NCI-H345 treated with DMSO at 0.1 percent for 48 hours (cell line): ENCODE results near the gene TRPT1.

Experiments used
- DNase-seq: peaks from one replicate; lab custom pipeline; 2025; ENCODE audit not compliant: unreplicated experiment; lab: John Stamatoyannopoulos, UW

TRPT1 gene

GRCh38 chr11:64230985-64231365 is 5.0 kb upstream of the TRPT1 start:
- no peak for DNase-seq

- DNase-seq: peak; percentile 90
Measured at GRCh38 chr11:64230171-64230984, 4.4 kb upstream of the TRPT1 start, which contains the start of gene DNAJC4. TSS of gene DNAJC4 (plus strand) at chr11:64230548. CDS start at chr11:64230855, 307 bp downstream.

DNA sequence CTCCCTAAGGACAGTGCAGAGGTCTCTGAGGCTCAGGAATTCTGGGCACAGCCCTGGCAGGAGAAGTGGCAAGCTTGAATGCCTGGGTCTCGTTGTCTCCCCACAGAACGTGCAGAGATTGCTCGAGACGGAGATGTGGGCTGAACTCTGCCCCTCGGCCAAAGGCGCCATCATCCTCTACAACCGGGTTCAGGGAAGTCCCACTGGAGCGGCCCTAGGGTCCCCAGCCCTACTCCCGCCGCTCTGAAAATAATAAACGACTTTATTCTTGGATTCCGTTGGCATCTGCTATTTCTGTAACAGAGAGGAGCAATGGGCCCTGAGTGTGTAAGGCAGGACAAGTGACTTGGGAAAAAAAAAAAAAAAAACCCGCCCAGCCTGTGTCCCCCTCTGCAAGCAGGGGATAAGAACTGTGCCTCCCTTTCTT is 3.8 kb upstream of the TRPT1 start:
- DNase-seq: no peak

- no peak for DNase-seq
Measured at GRCh38 chr11:64229090-64229743, 3.2 kb upstream of the TRPT1 start.

GRCh38 chr11:64227405-64227956 is 1.5 kb upstream of the TRPT1 start:
- no peak for DNase-seq

GRCh38 chr11:64226507-64227051 is 593 bp upstream of the TRPT1 start:
- DNase-seq: peak; percentile 18

- DNase-seq: no peak
Measured at GRCh38 chr11:64224891-64225607, 937 bp downstream of the TRPT1 start.

DNA sequence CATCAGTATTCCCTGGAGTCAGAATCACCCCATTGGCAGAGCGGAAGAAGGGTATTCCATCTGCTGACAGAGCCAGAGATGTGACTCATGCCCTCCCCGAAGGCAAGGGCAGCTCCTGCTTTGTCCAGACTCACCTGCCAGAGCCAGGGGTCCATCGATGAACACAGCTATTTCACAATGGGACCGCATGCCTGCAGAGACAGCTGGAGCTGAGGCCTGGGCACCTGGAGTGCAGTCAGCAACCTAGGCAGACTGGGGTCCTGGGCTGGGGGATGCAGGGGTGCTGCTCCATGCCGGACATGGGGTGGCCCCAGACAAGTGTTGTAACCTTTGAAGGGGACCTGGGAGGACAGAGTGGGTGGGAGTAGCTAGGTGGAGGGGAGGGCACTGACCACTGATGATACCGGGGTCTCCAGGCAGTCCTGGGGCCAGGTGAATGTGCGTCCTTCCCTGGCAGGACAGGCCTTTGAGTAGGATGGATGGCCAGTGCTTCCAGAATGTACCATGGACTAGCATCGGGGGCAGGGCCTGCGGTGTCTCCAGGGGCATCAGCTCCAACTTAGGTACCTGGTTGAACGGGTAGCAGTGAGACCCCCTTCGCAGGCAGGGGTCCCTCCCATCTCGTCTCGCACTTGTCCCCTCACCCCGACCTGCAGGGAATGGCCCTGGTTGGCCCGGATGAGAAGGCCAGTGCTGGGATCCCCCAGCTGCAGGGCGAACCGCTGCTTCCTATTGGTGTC is 1.7 kb downstream of the TRPT1 start:
- no peak for DNase-seq

- no peak for DNase-seq
Measured at GRCh38 chr11:64223001-64223651, 2.9 kb downstream of the TRPT1 start.

DNA sequence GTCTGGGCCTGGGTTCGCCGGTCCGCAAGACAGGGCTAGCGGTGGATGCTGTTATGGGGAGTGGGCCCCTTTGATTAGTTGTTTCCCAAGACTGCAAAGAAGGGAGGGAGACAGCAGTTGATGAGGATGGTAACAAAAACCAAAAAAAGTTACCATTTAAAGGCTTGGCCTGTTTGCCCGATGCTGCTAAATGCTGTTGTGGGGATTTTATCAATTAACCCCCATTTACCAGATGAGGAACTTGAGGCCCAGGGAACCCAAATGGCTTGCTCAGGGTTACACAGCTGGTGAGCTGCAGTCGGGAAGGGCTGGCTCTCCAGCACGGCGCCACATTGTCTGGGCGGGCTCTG is 3.4 kb downstream of the TRPT1 start:
- no peak for DNase-seq

DNA sequence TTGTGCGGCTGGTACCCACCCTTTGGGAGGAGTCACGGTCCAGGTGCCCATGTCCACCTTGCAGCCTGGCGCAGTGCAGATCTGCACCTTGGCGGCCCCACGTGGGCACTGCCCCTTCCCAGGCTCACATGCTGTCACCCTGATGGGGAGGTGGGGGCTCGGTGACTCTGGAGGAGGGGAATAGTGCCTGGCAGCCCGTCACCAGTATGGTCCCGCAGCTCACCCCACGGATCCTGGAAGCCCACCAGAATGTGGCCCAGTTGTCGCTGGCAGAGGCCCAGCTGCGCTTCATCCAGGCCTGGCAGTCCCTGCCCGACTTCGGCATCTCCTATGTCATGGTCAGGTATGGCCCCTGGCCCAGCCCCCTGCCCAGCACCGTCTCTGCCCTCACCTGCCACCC is 5.2 kb downstream of the TRPT1 start:
- DNase-seq: no peak

GRCh38 chr11:64220271-64220670 is 5.7 kb downstream of the TRPT1 start:
- no peak for DNase-seq

- DNase-seq: no peak
Measured at GRCh38 chr11:64219755-64220154, 6.2 kb downstream of the TRPT1 start.

- DNase-seq: no peak
Measured at GRCh38 chr11:64219354-64219684, 6.7 kb downstream of the TRPT1 start.

GRCh38 chr11:64218628-64219353 is 7.2 kb downstream of the TRPT1 start:
- DNase-seq: no peak

DNA sequence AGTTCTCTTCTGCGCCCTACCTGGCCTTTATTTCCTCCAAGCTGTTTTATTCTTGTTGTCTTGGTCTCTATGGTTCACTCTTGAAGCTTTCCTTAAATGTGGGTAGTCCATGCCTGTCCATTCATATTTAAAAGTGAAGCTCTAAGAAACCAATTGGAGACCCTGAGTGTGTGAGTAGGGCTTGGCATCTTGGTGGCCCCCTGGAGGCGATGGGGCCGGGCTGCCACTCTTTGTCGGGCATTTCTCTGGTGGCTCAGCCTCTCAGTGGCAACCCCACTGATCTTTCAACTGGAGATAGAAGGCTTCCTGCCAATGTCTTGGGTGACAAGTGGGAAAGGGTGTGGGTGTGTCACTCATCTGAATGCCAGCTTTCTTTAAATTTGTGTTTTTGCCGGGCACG is 9.1 kb downstream of the TRPT1 start:
- DNase-seq: no peak

DNA sequence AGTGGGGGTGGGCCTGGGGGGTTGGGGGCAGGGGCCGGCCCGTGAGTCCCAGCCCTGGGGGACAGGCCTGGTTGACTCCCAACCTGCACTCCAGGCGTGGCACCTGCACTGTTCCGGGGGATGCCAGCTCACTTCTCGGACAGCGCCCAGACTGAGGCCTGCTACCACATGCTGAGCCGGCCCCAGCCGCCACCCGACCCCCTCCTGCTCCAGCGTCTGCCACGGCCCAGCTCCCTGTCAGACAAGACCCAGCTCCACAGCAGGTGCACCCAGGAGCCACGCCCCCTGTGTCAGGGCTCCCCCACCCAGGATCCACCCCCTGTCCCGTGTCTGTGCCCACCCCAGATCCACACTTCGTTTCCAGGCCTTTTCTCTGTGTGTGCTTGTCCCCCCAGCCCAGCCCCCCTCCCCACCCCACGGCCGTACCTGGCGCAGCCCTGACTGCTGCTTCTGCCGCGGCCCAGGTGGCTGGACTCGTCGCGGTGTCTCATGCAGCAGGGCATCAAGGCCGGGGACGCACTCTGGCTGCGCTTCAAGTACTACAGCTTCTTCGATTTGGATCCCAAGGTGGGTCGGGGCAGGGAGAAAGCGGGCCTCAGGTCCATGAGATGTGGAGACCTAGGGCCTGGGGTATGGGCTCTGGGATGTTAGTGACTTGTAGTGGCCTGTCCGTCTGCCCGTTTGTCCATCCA is 14.7 kb downstream of the TRPT1 start:
- no peak for DNase-seq

- no peak for DNase-seq
Measured at GRCh38 chr11:64210301-64211020, 15.5 kb downstream of the TRPT1 start.

GRCh38 chr11:64209563-64209843 is 16.5 kb downstream of the TRPT1 start:
- no peak for DNase-seq
